ENCODE measurements around the gene TBX19.
A peak's percentile ranks its signal among the peaks of the same experiment; 100 is the strongest.

Gene TBX19

GRCh38 chr1:168280296-168280927, at the start of gene TBX19:
Gene TBX19 (plus strand): TSS chr1:168280877. CDS start chr1:168281091, 214 bp downstream.
- TF ChIP-seq CTCF (IDR thresholded peaks at IDR 0.05; ENCODE audit: control insufficient read depth, insufficient read depth, low read depth, low read length, missing control alignments): no peak
- DNase-seq (ENCODE audit: low read depth): no peak

GRCh38 chr1:168234846-168235547, 45.7 kb upstream of the TBX19 start:
- TF ChIP-seq CTCF (IDR thresholded peaks at IDR 0.05; ENCODE audit: control insufficient read depth, insufficient read depth, low read depth, low read length, missing control alignments): peak; percentile 80
- no peak for DNase-seq (ENCODE audit: low read depth)
- H3K4me3 ChIP-seq (ENCODE audit: control insufficient read depth, low read depth, low read length): no peak overlapping the region

More at GRCh38 chr1:168280296-168280927, at the start of gene TBX19:
- no peak within 1 kb of the TSS for H3K4me3 ChIP-seq (ENCODE audit: control insufficient read depth, low read depth, low read length)

GRCh38 chr1:168235548-168235885, 45.2 kb upstream of the TBX19 start:
- DNase-seq (ENCODE audit: low read depth): no peak
- TF ChIP-seq CTCF (IDR thresholded peaks at IDR 0.05; ENCODE audit: control insufficient read depth, insufficient read depth, low read depth, low read length, missing control alignments): no peak

GRCh38 chr1:168235937-168236336, 44.7 kb upstream of the TBX19 start:
- no peak for DNase-seq (ENCODE audit: low read depth)
- no peak for TF ChIP-seq CTCF (IDR thresholded peaks at IDR 0.05; ENCODE audit: control insufficient read depth, insufficient read depth, low read depth, low read length, missing control alignments)
- no peak overlapping the region for H3K4me3 ChIP-seq (ENCODE audit: control insufficient read depth, low read depth, low read length)

More at GRCh38 chr1:168235548-168235885, 45.2 kb upstream of the TBX19 start:
- no peak overlapping the region for H3K4me3 ChIP-seq (ENCODE audit: control insufficient read depth, low read depth, low read length)

GRCh38 chr1:168236836-168237611, 43.7 kb upstream of the TBX19 start:
- H3K4me3 ChIP-seq (ENCODE audit: control insufficient read depth, low read depth, low read length): no peak overlapping the region
- TF ChIP-seq CTCF (IDR thresholded peaks at IDR 0.05; ENCODE audit: control insufficient read depth, insufficient read depth, low read depth, low read length, missing control alignments): no peak
- no peak for DNase-seq (ENCODE audit: low read depth)

- TF ChIP-seq CTCF (IDR thresholded peaks at IDR 0.05; ENCODE audit: control insufficient read depth, insufficient read depth, low read depth, low read length, missing control alignments): no peak
- no peak for DNase-seq (ENCODE audit: low read depth)
- H3K4me3 ChIP-seq (ENCODE audit: control insufficient read depth, low read depth, low read length): no peak overlapping the region
Measured at GRCh38 chr1:168243198-168243597, 37.5 kb upstream of the TBX19 start.
